KMS-11 (cell line): ENCODE measurements around the gene AKAP8L.
A peak's percentile ranks its signal among the peaks of the same experiment; 100 is the strongest.

Experiments
- H2AFZ ChIP-seq: fragments of 200-600 bp; sonication (generic); 2 replicates; pipeline ENCODE4 v1.6.1; 2016; ENCODE audit warnings: antibody characterized with exemption, mixed run types, low read depth
- H3K27ac ChIP-seq: fragments of 200-600 bp; sonication (generic); 2 replicates; pipeline ENCODE4 v1.6.1; 2016; ENCODE audit warnings: mild to moderate bottlenecking, mixed run types
- H3K27me3 ChIP-seq: fragments of 200-600 bp; sonication (generic); 2 replicates; pipeline ENCODE4 v1.6.1; 2017; ENCODE audit warnings: mild to moderate bottlenecking, low read depth, mixed run types, moderate library complexity; ENCODE audit not compliant: insufficient read depth
- H3K36me3 ChIP-seq: fragments of 200-600 bp; sonication (generic); 2 replicates; pipeline ENCODE4 v1.6.1; 2017; ENCODE audit warnings: mild to moderate bottlenecking, mixed run types; ENCODE audit not compliant: insufficient read depth
- H3K4me1 ChIP-seq: fragments of 200-600 bp; sonication (generic); 2 replicates; pipeline ENCODE4 v1.6.1; 2016; ENCODE audit warnings: mild to moderate bottlenecking, low read depth, mixed run types; ENCODE audit not compliant: poor library complexity, severe bottlenecking
- H3K4me2 ChIP-seq: fragments of 200-600 bp; sonication (generic); 2 replicates; pipeline ENCODE4 v1.7.0; 2016; ENCODE audit warnings: mild to moderate bottlenecking, mixed run types
- H3K4me3 ChIP-seq: fragments of 200-600 bp; sonication (generic); IDR thresholded peaks from 2 replicates; pipeline ENCODE4 v1.6.1; 2017; ENCODE audit warnings: low read depth, low read length, mixed read lengths; ENCODE audit not compliant: insufficient read depth
- H3K79me2 ChIP-seq: fragments of 200-600 bp; sonication (generic); 2 replicates; pipeline ENCODE4 v1.6.1; 2016; ENCODE audit warnings: low read depth, mixed run types; ENCODE audit not compliant: insufficient read depth
- H3K9ac ChIP-seq: fragments of 200-600 bp; sonication (generic); 2 replicates; pipeline ENCODE4 v1.6.1; 2016; ENCODE audit warnings: mild to moderate bottlenecking, mixed run types
- H4K20me1 ChIP-seq: fragments of 200-600 bp; sonication (generic); 2 replicates; pipeline ENCODE4 v1.6.1; 2016; ENCODE audit warnings: mild to moderate bottlenecking, mixed run types; ENCODE audit not compliant: insufficient read depth
- TF ChIP-seq, protein P1 (sequence below): fragments of 200-600 bp; sonication (generic); conservative IDR thresholded peaks from 2 replicates; pipeline ENCODE4 v1.6.1; 2017; ENCODE audit warnings: low read depth, mild to moderate bottlenecking, antibody characterized with exemption, low read length, moderate library complexity, mixed read lengths

AKAP8L gene

DNA sequence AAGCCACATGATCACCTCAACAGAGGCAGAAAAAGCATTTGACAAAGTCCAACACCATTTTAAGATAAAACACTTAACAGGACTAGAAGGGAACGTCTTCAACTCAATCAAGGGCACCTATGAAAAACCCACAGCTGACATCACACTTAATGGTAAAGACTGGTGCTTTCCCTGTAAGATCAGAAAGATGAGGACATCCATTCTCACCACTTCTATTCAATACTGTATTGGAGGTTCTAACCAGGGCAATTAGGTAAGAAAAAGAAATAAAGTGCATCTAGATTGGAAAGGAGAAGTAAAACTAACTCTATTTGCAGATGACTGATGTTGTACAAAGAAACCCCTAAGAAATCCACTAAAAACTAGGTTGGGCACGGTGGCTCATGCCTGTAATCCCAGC is 28.0 kb downstream of the AKAP8L start:
- no peak overlapping the region for H3K9ac ChIP-seq
- H3K27me3 ChIP-seq = no peaks in the 10 kb centered on the region
- H4K20me1 ChIP-seq = no peaks in the 10 kb centered on the region
- H3K4me3 ChIP-seq = no peak overlapping the region
- H3K79me2 ChIP-seq = peaks cover 9% of the 10 kb centered on the region; the same call in 1 of the 2 replicates
- H3K27ac ChIP-seq = no peak overlapping the region
- no peaks in the 10 kb centered on the region for H3K36me3 ChIP-seq
- TF ChIP-seq, protein P1, sequence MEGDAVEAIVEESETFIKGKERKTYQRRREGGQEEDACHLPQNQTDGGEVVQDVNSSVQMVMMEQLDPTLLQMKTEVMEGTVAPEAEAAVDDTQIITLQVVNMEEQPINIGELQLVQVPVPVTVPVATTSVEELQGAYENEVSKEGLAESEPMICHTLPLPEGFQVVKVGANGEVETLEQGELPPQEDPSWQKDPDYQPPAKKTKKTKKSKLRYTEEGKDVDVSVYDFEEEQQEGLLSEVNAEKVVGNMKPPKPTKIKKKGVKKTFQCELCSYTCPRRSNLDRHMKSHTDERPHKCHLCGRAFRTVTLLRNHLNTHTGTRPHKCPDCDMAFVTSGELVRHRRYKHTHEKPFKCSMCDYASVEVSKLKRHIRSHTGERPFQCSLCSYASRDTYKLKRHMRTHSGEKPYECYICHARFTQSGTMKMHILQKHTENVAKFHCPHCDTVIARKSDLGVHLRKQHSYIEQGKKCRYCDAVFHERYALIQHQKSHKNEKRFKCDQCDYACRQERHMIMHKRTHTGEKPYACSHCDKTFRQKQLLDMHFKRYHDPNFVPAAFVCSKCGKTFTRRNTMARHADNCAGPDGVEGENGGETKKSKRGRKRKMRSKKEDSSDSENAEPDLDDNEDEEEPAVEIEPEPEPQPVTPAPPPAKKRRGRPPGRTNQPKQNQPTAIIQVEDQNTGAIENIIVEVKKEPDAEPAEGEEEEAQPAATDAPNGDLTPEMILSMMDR = no peak
- H2AFZ ChIP-seq = no peak overlapping the region
- no peak overlapping the region for H3K4me2 ChIP-seq
- H3K4me1 ChIP-seq = no peaks in the 10 kb centered on the region

DNA sequence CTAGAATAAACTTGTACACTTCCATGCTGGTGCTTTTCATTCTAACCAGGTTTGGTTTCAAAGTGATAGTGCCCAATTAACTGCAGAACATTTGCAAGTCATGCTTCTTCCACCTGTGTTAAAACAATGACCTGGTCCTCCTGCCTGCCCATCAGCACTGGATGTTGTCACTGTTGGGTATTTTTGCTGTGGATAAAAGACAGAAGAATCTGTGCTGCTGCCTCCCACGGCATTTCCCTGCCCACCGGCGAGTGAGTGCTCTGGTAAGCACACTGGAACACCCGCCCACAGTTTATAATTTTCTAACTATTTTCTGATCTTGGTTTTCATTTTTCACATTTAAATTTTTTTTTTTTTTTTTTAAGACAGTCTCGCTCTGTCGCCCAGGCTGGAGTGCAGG is 36.9 kb downstream of the AKAP8L start:
- Histone ChIP-seq H3K27ac (no peak overlapping the region; the same call in 1 of the 2 replicates), H3K4me3 (no peak overlapping the region), H4K20me1 (no peaks in the 10 kb centered on the region), H3K4me1 (peaks cover 28% of the 10 kb centered on the region), H3K27me3 (no peaks in the 10 kb centered on the region), H3K4me2 (no peak overlapping the region), H2AFZ (no peak overlapping the region), H3K9ac (no peak overlapping the region), H3K36me3 (no peaks in the 10 kb centered on the region), H3K79me2 (peaks cover 28% of the 10 kb centered on the region)
- TF ChIP-seq, protein P1 = no peak

DNA sequence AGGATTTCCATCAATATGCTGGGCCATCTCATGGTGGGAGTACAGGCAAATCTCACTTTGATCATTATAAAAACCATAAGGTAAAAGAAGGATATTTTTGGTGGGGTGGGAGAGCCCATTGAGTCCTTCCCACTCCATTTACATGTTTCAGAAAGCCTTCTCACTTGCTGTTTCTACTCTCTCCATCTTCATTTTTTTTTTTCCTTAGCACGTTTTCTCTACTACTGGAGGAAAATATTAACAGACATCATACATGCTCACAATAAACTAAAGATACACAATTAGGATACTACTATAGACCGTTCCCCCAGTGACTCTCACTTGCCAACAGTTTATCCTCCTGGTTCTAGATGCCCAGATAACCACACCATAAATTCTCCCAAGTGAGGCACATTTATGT is 37.4 kb downstream of the AKAP8L start:
- Histone ChIP-seq H4K20me1 (no peaks in the 10 kb centered on the region), H3K27ac (no peak overlapping the region; the same call in 1 of the 2 replicates), H3K9ac (no peak overlapping the region), H3K4me1 (peaks cover 30% of the 10 kb centered on the region), H3K4me3 (no peak overlapping the region), H3K79me2 (peaks cover 32% of the 10 kb centered on the region), H3K27me3 (no peaks in the 10 kb centered on the region), H3K4me2 (peak overlapping the region; percentile 88; the same call in 1 of the 2 replicates), H3K36me3 (no peaks in the 10 kb centered on the region), H2AFZ (no peak overlapping the region)
- TF ChIP-seq, protein P1 = no peak

DNA sequence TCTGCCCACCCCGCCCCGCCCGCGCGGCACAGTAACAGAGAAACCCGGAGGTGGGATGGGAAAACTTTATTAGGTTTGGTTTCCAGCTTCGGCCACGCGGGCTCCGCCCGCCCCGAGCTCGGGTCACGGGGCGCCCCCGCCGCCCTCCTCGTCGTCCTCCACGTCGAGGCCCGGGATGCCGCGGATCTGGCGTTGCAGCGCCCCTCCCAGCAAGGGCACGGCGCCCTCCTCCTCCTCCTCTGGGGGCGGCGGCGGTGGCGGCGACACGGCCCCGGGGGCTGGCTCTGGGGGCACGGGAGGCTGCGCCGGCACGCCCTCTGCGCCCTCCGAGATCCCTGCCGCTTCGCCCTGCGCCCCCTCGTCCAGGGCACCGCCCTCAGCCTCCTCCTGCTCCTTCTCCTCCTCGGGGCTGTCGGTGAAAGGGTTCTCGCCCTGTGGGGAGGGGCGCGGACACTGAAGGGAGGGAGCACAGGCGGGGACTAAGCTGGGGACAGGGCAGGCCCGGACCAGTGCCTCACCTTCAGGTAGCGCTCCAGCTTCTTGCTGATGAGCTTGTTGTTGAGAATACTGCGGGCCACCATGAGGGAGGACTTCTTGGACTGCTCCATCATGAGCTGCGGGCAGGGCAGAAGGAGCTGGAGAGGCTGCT is 38.7 kb downstream of the AKAP8L start:
- Histone ChIP-seq H4K20me1 (no peaks in the 10 kb centered on the region), H3K27me3 (no peaks in the 10 kb centered on the region), H3K27ac (peak overlapping the region; percentile 60), H3K36me3 (no peaks in the 10 kb centered on the region; the same call in 1 of the 2 replicates), H3K9ac (peak overlapping the region; percentile 63), H2AFZ (peak overlapping the region; percentile 49), H3K79me2 (peaks cover 45% of the 10 kb centered on the region), H3K4me3 (no peak overlapping the region), H3K4me2 (peak overlapping the region; percentile 88; the same call in 1 of the 2 replicates), H3K4me1 (peaks cover 32% of the 10 kb centered on the region)
- TF ChIP-seq, protein P1 = no peak
